SK-N-SH (cell line): ENCODE results near the gene PITPNM3. TPM values are rescaled to one million over a fixed set of nuclear protein-coding genes. Genes with fewer than 3 reads are reported as not detected.

Experiments
- CTCF ChIA-PET: fragments of 300-600, 350-600 bp; formaldehyde crosslinking; extraction: SDS; loops from one replicate; lab custom pipeline; 2021; lab: Yijun Ruan, JAX
- POLR2A ChIA-PET: fragments of 350-600 bp; sonication (Branson Sonifier 250); formaldehyde crosslinking; extraction: SDS; loops from one replicate; lab custom pipeline; 2020; ENCODE audit warnings: antibody characterized with exemption, inconsistent platforms; lab: Yijun Ruan, JAX
- DNase-seq: peaks from one replicate; pipeline ENCODE4 v3.0.0; 2012
- H2AFZ ChIP-seq: fragments of 200-600 bp; sonication (generic); 2 replicates; pipeline ENCODE4 v1.8.1; 2016; ENCODE audit warnings: antibody characterized with exemption, mild to moderate bottlenecking, low read depth
- H3F3A ChIP-seq: fragments of 200-600 bp; sonication (generic); replicated peaks from 2 replicates; pipeline ENCODE3; 2016; ENCODE audit warnings: antibody characterized with exemption, mild to moderate bottlenecking; ENCODE audit not compliant: insufficient read depth
- H3K27ac ChIP-seq, 2 experiments: fragments of 200-500 bp in 1 of 2; fragments of 200-600 bp in 1 of 2; sonication (Bioruptor generic) in 1 of 2; sonication (generic), shearing (Covaris generic) in 1 of 2; 2 replicates each; pipeline versions ENCODE4 v1.5.1 to v1.6.1; 2014 to 2016; ENCODE audit warnings: low read depth in 2 of 2, inconsistent platforms in 1 of 2, low read length in 1 of 2, mild to moderate bottlenecking in 1 of 2, mixed read lengths in 1 of 2
- H3K27me3 ChIP-seq: fragments of 200-600 bp; sonication (generic), shearing (Covaris generic); 2 replicates; pipeline ENCODE4 v1.6.1; 2016; ENCODE audit warnings: mixed run types; ENCODE audit not compliant: insufficient read depth
- H3K36me3 ChIP-seq, 2 experiments: fragments of 200-500 bp in 1 of 2; fragments of 200-600 bp in 1 of 2; sonication (Bioruptor generic) in 1 of 2; sonication (generic) in 1 of 2; replicated peaks in 1 of 2; 2 replicates each; pipeline versions ENCODE3 to v1.5.1; 2014 to 2016; ENCODE audit warnings: low read length in 1 of 2, mild to moderate bottlenecking in 1 of 2; ENCODE audit not compliant: insufficient read depth in 2 of 2, control insufficient read depth in 1 of 2
- H3K4me1 ChIP-seq, 2 experiments: fragments of 200-500 bp in 1 of 2; fragments of 200-600 bp in 1 of 2; sonication (Bioruptor generic) in 1 of 2; sonication (generic), shearing (Covaris generic) in 1 of 2; 2 replicates each; pipeline versions ENCODE4 v1.5.1 to v1.6.1; 2014 to 2016; ENCODE audit warnings: low read depth in 1 of 2, low read length in 1 of 2, mixed run types in 1 of 2; ENCODE audit not compliant: insufficient read depth in 2 of 2, control insufficient read depth in 1 of 2
- H3K4me2 ChIP-seq: fragments of 200-600 bp; sonication (generic), shearing (Covaris generic); 2 replicates; pipeline ENCODE4 v1.6.1; 2017; ENCODE audit warnings: mixed run types
- H3K4me3 ChIP-seq, 2 experiments: fragments of 200-500 bp in 1 of 2; fragments of 200-600 bp in 1 of 2; sonication (Bioruptor generic) in 1 of 2; sonication (generic), shearing (Covaris generic) in 1 of 2; 2 replicates each; pipeline versions ENCODE4 v1.5.1 to v1.8.1; 2014 to 2016; ENCODE audit warnings: low read depth in 2 of 2, inconsistent platforms in 1 of 2, low read length in 1 of 2, mild to moderate bottlenecking in 1 of 2, mixed read lengths in 1 of 2, moderate library complexity in 1 of 2
- H3K79me2 ChIP-seq: fragments of 200-600 bp; sonication (generic); 2 replicates; pipeline ENCODE4 v1.8.1; 2017; ENCODE audit warnings: mild to moderate bottlenecking; ENCODE audit not compliant: insufficient read depth
- H3K9ac ChIP-seq: fragments of 200-600 bp; sonication (generic); 2 replicates; pipeline ENCODE4 v1.6.1; 2017; ENCODE audit warnings: mixed run types
- H3K9me2 ChIP-seq: fragments of 200-600 bp; sonication (generic); 2 replicates; pipeline ENCODE4 v1.6.1; 2017; ENCODE audit warnings: mixed run types
- H3K9me3 ChIP-seq: fragments of 200-600 bp; sonication (generic); 2 replicates; pipeline ENCODE4 v1.6.1; 2017; ENCODE audit warnings: mixed run types, mild to moderate bottlenecking, moderate library complexity
- H4K20me1 ChIP-seq: fragments of 200-600 bp; sonication (generic); 2 replicates; pipeline ENCODE4 v1.6.1; 2017; ENCODE audit warnings: mild to moderate bottlenecking, mixed run types; ENCODE audit not compliant: insufficient read depth
- CHD2 ChIP-seq: fragments of 150-350 bp; IDR thresholded peaks from 2 replicates; pipeline ENCODE4 v1.6.1; 2018; ENCODE audit warnings: low read length; ENCODE audit not compliant: partially characterized antibody
- FOXJ3 ChIP-seq: sonication (generic); formaldehyde crosslinking; IDR thresholded peaks from 2 replicates; pipeline ENCODE4 v1.5.1; 2020; ENCODE audit warnings: mild to moderate bottlenecking, missing genetic modification reagents
- GABPA ChIP-seq: IDR thresholded peaks from 2 replicates; pipeline ENCODE4 v1.4.0; 2012; ENCODE audit warnings: low read depth, mild to moderate bottlenecking
- GATA2 ChIP-seq: sonication (generic); formaldehyde crosslinking; IDR thresholded peaks from 2 replicates; pipeline ENCODE4 v1.5.0; 2020; ENCODE audit warnings: mild to moderate bottlenecking, missing genetic modification reagents
- IRF3 ChIP-seq: fragments of 150-350 bp; IDR thresholded peaks from 2 replicates; pipeline ENCODE4 v1.6.1; 2016; ENCODE audit warnings: mild to moderate bottlenecking, low read depth, low read length
- JUND ChIP-seq: IDR thresholded peaks from 2 replicates; pipeline ENCODE4 v1.4.0; 2012
- MEF2A ChIP-seq: IDR thresholded peaks from 2 replicates; pipeline ENCODE4 v1.4.0; 2012; ENCODE audit warnings: low read depth, borderline replicate concordance
- MXI1 ChIP-seq: IDR thresholded peaks from 2 replicates; pipeline ENCODE4 v1.6.1; 2012; ENCODE audit warnings: mild to moderate bottlenecking, low read depth, low read length, improper control_type of control experiment
- PBX3 ChIP-seq: IDR thresholded peaks from 2 replicates; pipeline ENCODE4; 2012
- RCOR1 ChIP-seq: fragments of 150-350 bp; IDR thresholded peaks from 2 replicates; pipeline ENCODE4 v1.6.1; 2017; ENCODE audit warnings: antibody characterized with exemption, low read length
- REST ChIP-seq: IDR thresholded peaks from 2 replicates; pipeline ENCODE4 v1.6.1; 2012; ENCODE audit warnings: mild to moderate bottlenecking, low read depth, low read length, moderate library complexity
- RFX5 ChIP-seq: IDR thresholded peaks from 2 replicates; pipeline ENCODE4 v1.6.1; 2012; ENCODE audit warnings: mild to moderate bottlenecking, improper control_type of control experiment, low read length
- SIN3A ChIP-seq: IDR thresholded peaks from 2 replicates; pipeline ENCODE4 v1.6.1; 2012; ENCODE audit warnings: low read depth, mild to moderate bottlenecking, low read length, moderate library complexity, borderline replicate concordance
- SMC3 ChIP-seq: IDR thresholded peaks from 2 replicates; pipeline ENCODE4 v1.6.1; 2012; ENCODE audit warnings: low read depth, low read length, improper control_type of control experiment
- TCF12 ChIP-seq: IDR thresholded peaks from 2 replicates; pipeline ENCODE4 v1.4.0; 2012
- TEAD4 ChIP-seq: IDR thresholded peaks from 2 replicates; pipeline ENCODE4 v1.4.0; 2012; ENCODE audit warnings: mild to moderate bottlenecking, borderline replicate concordance; ENCODE audit not compliant: insufficient read depth
- USF2 ChIP-seq: fragments of 150-350 bp; IDR thresholded peaks from 2 replicates; pipeline ENCODE4 v1.6.1; 2017; ENCODE audit warnings: antibody characterized with exemption, low read length, low read depth, borderline replicate concordance
- YY1 ChIP-seq: IDR thresholded peaks from 2 replicates; pipeline ENCODE4 v1.4.0; 2012; ENCODE audit warnings: low read depth, mild to moderate bottlenecking
- WGBS: methylation state at CpG from one replicate; pipeline ENCODE4 v1.1.6; 2017; ENCODE audit warnings: low lambda C conversion rate; 5-methylcytosine and 5-hydroxymethylcytosine counted together
- polyA plus RNA-seq, 3 experiments: library from polyadenylated mRNA; depleted of rRNA; stranded (reverse); fragments of >200 nt; gene quantifications; 2 replicates each; pipeline ENCODE4 v1.2.3, GENCODE V29; 2012

PITPNM3 gene
- polyA plus RNA-seq, 1 of the 3 experiments (the other 2 are of a cell fraction): 0.82 TPM

- Histone ChIP-seq H3K27ac (no peak overlapping the region), H3K36me3 (no peaks in the 10 kb centered on the region), H3K4me2 (no peak overlapping the region), H3K9ac (no peak overlapping the region), H3K4me3 (no peak overlapping the region), H3F3A (no peaks in the 10 kb centered on the region), H3K9me3 (no peaks in the 10 kb centered on the region), H2AFZ (no peak overlapping the region), H4K20me1 (no peaks in the 10 kb centered on the region), H3K27me3 (peaks cover 15% of the 10 kb centered on the region; the same call in 1 of the 2 replicates), H3K9me2 (no peaks in the 10 kb centered on the region), H3K79me2 (no peaks in the 10 kb centered on the region), H3K4me1 (no peaks in the 10 kb centered on the region)
- no peak for DNase-seq
- ChIA-PET POLR2A (no interaction called here), CTCF (interaction anchor here (1.0 kb wide), 1 partner anchor 851 kb away, joined by 3 read pairs; no protein-coding TSS in a partner anchor)
- TF ChIP-seq GABPA (no peak), PBX3 (no peak)
- WGBS: 30% methylated on average over 3 of the region's 3 CpGs
These were observed 118.4 kb downstream of the PITPNM3 start for GRCh38 chr17:6437956-6438355.

- Histone ChIP-seq H3K79me2 (no peaks in the 10 kb centered on the region), H3F3A (no peaks in the 10 kb centered on the region), H3K9me3 (no peaks in the 10 kb centered on the region), H3K9ac (no peak overlapping the region), H3K4me1 (no peaks in the 10 kb centered on the region), H3K27ac (no peak overlapping the region), H3K9me2 (no peaks in the 10 kb centered on the region), H3K36me3 (no peaks in the 10 kb centered on the region), H3K27me3 (peaks cover 15% of the 10 kb centered on the region; the same call in 1 of the 2 replicates), H3K4me2 (no peak overlapping the region), H3K4me3 (no peak overlapping the region), H4K20me1 (no peaks in the 10 kb centered on the region), H2AFZ (no peak overlapping the region)
- CTCF ChIA-PET: interaction anchor here (1.0 to 2.7 kb wide), 2 partner anchors 13 to 850 kb away, joined by 3 to 13 read pairs; no protein-coding TSS in a partner anchor
- 30% methylated on average over 4 of the region's 4 CpGs for WGBS
- POLR2A ChIA-PET: no interaction called here
- TF ChIP-seq MXI1 (no peak), JUND (no peak), MEF2A (no peak), REST (no peak), IRF3 (no peak), USF2 (no peak), GABPA (no peak), GATA2 (CRISPR knock-in tag) (no peak), RCOR1 (no peak), CHD2 (no peak), TEAD4 (no peak), SIN3A (no peak), FOXJ3 (CRISPR knock-in tag) (no peak), RFX5 (no peak), YY1 (no peak), TCF12 (no peak), SMC3 (no peak)
- no peak for DNase-seq
These were observed 118.9 kb downstream of the PITPNM3 start for GRCh38 chr17:6437466-6437865.
